ENCODE measurements around the gene NUP210L.

The NUP210L gene

DNA sequence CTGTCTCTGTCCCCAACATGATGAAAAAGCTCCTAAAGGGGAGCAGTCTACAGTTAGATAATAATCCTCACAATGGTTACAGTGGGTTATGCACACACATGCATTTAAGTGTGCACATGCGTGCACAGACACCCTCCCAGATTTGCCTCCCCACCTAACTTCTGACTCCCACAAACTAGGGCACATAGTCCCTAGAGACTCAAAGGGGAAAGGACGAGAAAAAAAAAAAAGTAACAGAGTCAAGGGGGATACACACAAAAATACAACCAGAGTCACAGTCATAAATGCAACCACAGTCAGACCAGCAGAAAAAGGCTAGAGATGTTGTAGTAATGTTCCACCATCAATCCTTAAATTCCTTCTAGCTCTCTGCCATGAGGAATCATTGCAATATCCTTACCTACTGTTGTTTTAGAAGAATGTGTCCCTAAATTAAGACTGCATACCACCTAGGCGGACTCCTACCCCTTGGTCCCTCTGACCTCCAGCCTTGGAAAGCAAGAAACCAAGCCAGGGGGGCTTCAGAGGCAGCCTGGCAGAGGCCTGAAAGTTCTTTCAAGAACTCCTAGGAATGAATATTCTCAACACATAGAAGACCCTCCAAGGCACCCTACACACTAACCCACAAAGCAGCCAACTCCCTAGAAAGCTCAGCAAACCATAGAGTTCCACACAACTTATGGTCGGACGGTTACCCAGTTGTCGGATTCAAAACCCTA lies 197.7 kb downstream of the NUP210L start:
- peak overlapping the region; percentile 96 for H3K4me3 ChIP-seq (replicated peaks; ENCODE audit: insufficient read depth, low read length)
- DNase-seq (ENCODE audit: low read depth in 1 of 2, low spot score in 1 of 2) = no peak
- H3K27ac ChIP-seq (replicated peaks) = peak overlapping the region; percentile 88
- no peaks in the 10 kb centered on the region for H3K27me3 ChIP-seq (ENCODE audit: insufficient read depth, poor library complexity, severe bottlenecking)
- TF ChIP-seq, protein P1, sequence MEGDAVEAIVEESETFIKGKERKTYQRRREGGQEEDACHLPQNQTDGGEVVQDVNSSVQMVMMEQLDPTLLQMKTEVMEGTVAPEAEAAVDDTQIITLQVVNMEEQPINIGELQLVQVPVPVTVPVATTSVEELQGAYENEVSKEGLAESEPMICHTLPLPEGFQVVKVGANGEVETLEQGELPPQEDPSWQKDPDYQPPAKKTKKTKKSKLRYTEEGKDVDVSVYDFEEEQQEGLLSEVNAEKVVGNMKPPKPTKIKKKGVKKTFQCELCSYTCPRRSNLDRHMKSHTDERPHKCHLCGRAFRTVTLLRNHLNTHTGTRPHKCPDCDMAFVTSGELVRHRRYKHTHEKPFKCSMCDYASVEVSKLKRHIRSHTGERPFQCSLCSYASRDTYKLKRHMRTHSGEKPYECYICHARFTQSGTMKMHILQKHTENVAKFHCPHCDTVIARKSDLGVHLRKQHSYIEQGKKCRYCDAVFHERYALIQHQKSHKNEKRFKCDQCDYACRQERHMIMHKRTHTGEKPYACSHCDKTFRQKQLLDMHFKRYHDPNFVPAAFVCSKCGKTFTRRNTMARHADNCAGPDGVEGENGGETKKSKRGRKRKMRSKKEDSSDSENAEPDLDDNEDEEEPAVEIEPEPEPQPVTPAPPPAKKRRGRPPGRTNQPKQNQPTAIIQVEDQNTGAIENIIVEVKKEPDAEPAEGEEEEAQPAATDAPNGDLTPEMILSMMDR (IDR thresholded peaks at IDR 0.05; ENCODE audit: insufficient read depth, low read length) = no peak
- TF ChIP-seq POLR2AphosphoS5 (IDR thresholded peaks at IDR 0.05; ENCODE audit: low read depth) = no peak
- TF ChIP-seq GABPA (IDR thresholded peaks at IDR 0.05; ENCODE audit: low read depth) = no peak
- TF ChIP-seq SPI1 (IDR thresholded peaks at IDR 0.05; ENCODE audit: borderline replicate concordance, low read depth) = no peak
- TF ChIP-seq, protein P2, sequence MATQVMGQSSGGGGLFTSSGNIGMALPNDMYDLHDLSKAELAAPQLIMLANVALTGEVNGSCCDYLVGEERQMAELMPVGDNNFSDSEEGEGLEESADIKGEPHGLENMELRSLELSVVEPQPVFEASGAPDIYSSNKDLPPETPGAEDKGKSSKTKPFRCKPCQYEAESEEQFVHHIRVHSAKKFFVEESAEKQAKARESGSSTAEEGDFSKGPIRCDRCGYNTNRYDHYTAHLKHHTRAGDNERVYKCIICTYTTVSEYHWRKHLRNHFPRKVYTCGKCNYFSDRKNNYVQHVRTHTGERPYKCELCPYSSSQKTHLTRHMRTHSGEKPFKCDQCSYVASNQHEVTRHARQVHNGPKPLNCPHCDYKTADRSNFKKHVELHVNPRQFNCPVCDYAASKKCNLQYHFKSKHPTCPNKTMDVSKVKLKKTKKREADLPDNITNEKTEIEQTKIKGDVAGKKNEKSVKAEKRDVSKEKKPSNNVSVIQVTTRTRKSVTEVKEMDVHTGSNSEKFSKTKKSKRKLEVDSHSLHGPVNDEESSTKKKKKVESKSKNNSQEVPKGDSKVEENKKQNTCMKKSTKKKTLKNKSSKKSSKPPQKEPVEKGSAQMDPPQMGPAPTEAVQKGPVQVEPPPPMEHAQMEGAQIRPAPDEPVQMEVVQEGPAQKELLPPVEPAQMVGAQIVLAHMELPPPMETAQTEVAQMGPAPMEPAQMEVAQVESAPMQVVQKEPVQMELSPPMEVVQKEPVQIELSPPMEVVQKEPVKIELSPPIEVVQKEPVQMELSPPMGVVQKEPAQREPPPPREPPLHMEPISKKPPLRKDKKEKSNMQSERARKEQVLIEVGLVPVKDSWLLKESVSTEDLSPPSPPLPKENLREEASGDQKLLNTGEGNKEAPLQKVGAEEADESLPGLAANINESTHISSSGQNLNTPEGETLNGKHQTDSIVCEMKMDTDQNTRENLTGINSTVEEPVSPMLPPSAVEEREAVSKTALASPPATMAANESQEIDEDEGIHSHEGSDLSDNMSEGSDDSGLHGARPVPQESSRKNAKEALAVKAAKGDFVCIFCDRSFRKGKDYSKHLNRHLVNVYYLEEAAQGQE (IDR thresholded peaks at IDR 0.05; ENCODE audit: insufficient replicate concordance, low read depth) = no peak

DNA sequence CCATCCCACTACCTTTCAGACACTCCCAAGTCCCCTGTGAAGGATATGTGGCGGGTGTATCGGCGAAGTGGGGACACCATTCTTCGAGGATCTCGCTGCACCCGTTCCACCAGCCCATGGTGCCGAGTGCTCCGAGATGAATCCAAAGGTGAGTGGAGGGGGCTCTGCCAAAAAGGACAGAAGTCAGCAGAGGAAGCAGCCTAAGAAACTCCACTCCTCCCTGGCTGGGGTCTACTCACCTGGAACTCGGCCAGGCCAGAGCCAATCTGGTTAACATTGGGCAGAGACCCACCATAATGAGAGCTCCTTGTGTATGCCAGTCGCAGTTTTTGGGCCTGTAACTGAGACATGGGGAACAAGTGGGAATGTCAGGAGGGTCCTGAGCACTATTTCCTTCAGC lies 200.0 kb downstream of the NUP210L start:
- Histone ChIP-seq H3K4me3 (replicated peaks; ENCODE audit: insufficient read depth, low read length) (no peak overlapping the region), H3K27ac (replicated peaks) (no peak overlapping the region), H3K27me3 (ENCODE audit: insufficient read depth, poor library complexity, severe bottlenecking) (no peaks in the 10 kb centered on the region)
- TF ChIP-seq, protein P1 (IDR thresholded peaks at IDR 0.05; ENCODE audit: insufficient read depth, low read length) = no peak
- TF ChIP-seq POLR2AphosphoS5 (IDR thresholded peaks at IDR 0.05; ENCODE audit: low read depth) = no peak
- TF ChIP-seq, protein P2 (IDR thresholded peaks at IDR 0.05; ENCODE audit: insufficient replicate concordance, low read depth) = no peak
- no peak for TF ChIP-seq SPI1 (IDR thresholded peaks at IDR 0.05; ENCODE audit: borderline replicate concordance, low read depth)
- no peak for TF ChIP-seq GABPA (IDR thresholded peaks at IDR 0.05; ENCODE audit: low read depth)
- DNase-seq (ENCODE audit: low read depth in 1 of 2, low spot score in 1 of 2) = no peak

DNA sequence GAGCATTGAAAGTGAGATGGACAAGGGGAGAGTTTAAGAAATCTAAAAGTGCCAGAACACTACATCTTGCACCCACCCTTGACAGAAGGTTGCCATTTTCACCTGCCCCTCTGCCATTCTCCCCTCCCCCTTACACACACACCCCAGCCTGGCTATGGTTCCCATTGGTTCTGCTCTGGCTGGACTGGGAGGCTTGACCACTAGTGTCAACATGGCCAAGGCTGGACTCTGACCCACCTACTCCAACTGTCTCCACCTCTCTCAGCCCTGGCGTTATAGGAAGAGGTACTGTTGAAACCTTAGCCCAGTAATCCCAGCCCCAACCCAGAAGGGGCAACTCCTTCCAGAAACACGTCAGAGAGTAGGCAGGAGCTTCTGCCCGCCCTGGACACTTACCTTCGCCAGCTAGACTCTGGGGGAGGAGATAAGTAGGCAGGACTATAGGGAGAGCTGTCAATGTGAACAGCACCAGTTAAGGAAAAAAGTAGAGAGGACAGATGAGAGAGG lies 201.0 kb downstream of the NUP210L start:
- no peak overlapping the region for H3K4me3 ChIP-seq (replicated peaks; ENCODE audit: insufficient read depth, low read length)
- TF ChIP-seq SPI1 (IDR thresholded peaks at IDR 0.05; ENCODE audit: borderline replicate concordance, low read depth) (no peak), GABPA (IDR thresholded peaks at IDR 0.05; ENCODE audit: low read depth) (no peak), POLR2AphosphoS5 (IDR thresholded peaks at IDR 0.05; ENCODE audit: low read depth) (no peak)
- H3K27me3 ChIP-seq (ENCODE audit: insufficient read depth, poor library complexity, severe bottlenecking) = no peaks in the 10 kb centered on the region
- DNase-seq (ENCODE audit: low read depth in 1 of 2, low spot score in 1 of 2) = no peak
- no peak overlapping the region for H3K27ac ChIP-seq (replicated peaks)

DNA sequence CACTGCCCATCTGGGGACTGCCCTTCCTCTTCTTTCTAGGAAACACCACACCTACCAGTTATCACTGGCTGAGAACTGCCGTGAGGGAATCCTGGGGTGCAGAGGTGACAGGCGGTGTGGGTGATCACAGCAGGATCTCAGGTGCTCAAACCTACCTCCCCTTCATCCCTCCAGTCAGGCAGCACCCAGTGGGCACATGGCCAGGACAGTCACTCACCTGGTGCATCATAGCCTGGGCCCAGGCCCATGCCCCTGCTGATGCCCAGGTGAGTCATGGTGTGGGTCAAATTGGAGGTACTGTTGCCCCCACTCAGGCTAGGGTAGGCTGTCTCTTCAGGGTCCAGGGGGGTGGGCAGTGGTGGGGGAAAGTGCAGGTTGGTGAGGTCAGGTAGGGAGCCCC lies 203.1 kb downstream of the NUP210L start:
- no peaks in the 10 kb centered on the region for H3K27me3 ChIP-seq (ENCODE audit: insufficient read depth, poor library complexity, severe bottlenecking)
- no peak overlapping the region for H3K27ac ChIP-seq (replicated peaks)
- no peak for DNase-seq (ENCODE audit: low read depth in 1 of 2, low spot score in 1 of 2)
- H3K4me3 ChIP-seq (replicated peaks; ENCODE audit: insufficient read depth, low read length) = no peak overlapping the region
- TF ChIP-seq POLR2AphosphoS5 (IDR thresholded peaks at IDR 0.05; ENCODE audit: low read depth) (no peak), GABPA (IDR thresholded peaks at IDR 0.05; ENCODE audit: low read depth) (no peak), SPI1 (IDR thresholded peaks at IDR 0.05; ENCODE audit: borderline replicate concordance, low read depth) (no peak)
- TF ChIP-seq, protein P1 (IDR thresholded peaks at IDR 0.05; ENCODE audit: insufficient read depth, low read length) = no peak
- TF ChIP-seq, protein P2 (IDR thresholded peaks at IDR 0.05; ENCODE audit: insufficient replicate concordance, low read depth) = no peak
